GM12873 (cell line): ENCODE data around the gene ATMIN.

Source experiments
- TF ChIP-seq, protein P1 (sequence below): IDR thresholded peaks from 2 replicates; pipeline ENCODE4 v1.5.1; 2012; ENCODE audit warnings: low read depth, mild to moderate bottlenecking, moderate library complexity, low read length, control low read depth; ENCODE audit not compliant: insufficient read depth; ENCODE audit errors: missing control alignments

Gene ATMIN

DNA sequence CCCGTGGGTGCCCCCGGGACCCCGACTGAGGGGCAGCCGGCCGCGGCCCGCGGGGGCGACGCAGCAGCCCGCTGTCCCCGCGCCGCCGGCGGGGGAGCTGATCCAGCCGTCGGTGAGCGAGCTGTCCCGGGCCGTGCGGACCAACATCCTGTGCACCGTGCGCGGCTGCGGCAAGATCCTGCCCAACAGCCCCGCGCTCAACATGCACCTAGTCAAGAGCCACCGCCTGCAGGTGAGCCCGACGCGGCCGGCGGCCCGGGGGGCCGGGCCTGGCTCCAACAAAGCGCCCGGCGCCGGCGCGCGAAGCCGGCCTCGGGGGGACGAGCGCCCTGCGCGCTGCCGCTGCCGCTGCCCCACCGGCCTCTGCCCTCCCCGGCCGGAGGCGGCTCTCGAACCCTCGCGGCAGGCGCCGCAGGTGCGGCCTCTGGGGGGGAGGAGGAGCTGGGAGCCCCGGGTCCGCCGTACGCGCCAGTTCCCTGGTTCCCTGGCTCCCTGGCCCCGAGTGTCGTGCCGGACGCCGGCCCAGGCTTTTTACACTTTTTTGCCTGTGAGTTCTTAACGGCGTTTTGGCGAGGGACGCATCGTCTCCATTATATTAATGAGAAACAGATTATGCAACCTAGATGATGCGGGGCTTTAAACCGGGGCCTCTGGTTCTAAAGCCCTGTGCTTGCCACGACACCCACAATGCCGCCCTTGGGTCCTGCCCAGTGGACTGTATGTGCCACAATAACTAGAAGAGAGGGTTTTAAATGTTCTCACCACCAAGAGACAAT lies 521 bp downstream of the ATMIN start:
- TF ChIP-seq, protein P1, sequence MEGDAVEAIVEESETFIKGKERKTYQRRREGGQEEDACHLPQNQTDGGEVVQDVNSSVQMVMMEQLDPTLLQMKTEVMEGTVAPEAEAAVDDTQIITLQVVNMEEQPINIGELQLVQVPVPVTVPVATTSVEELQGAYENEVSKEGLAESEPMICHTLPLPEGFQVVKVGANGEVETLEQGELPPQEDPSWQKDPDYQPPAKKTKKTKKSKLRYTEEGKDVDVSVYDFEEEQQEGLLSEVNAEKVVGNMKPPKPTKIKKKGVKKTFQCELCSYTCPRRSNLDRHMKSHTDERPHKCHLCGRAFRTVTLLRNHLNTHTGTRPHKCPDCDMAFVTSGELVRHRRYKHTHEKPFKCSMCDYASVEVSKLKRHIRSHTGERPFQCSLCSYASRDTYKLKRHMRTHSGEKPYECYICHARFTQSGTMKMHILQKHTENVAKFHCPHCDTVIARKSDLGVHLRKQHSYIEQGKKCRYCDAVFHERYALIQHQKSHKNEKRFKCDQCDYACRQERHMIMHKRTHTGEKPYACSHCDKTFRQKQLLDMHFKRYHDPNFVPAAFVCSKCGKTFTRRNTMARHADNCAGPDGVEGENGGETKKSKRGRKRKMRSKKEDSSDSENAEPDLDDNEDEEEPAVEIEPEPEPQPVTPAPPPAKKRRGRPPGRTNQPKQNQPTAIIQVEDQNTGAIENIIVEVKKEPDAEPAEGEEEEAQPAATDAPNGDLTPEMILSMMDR, result peak; percentile 15

DNA sequence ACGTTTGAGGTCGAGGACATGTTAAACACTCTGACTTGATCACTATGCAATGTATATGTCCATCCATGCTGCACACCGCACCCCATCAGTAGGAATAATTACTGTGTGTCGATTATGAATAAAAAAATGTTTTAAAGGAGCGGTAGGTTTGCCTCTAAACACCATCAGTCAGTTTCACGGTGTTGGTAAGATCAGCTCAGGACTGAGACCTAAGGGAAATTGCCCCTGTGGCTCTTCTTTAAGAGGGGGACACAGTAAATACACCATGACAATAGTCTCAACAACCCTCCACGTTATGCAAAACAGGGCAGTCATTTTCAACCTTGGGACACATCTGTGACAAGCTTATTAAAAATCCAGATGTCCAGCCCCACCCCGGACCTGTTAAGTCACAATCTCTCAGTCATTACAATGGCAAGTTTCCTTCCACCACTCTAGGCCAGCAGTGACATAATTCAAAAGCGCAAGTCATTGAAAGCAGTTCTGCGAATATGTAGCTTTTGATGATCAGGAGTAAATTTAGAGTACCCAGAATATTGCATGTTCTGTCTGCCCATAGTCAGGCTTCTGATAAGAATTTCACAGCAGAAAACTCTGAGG lies 1.2 kb downstream of the ATMIN start:
- TF ChIP-seq, protein P1, result no peak

DNA sequence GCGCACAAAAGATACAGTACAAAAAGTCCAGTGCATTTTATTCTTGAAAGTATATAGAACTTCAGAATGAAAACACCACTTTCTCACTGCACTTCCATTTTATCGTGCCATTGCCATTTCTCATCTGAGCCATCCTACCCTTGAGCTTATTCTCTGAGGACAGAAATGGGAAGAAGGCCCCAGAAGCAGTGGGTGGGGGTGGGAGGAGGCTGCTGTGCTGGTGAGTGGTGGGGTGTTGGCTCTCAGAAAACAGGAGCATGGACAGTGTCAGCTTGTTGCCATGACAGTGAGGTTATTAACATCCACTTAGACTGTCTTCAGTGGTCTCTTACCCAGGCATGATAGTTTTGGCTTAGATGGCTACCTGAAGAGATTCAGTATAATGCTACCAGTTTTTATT lies 4.5 kb downstream of the ATMIN start:
- TF ChIP-seq, protein P1, result no peak

DNA sequence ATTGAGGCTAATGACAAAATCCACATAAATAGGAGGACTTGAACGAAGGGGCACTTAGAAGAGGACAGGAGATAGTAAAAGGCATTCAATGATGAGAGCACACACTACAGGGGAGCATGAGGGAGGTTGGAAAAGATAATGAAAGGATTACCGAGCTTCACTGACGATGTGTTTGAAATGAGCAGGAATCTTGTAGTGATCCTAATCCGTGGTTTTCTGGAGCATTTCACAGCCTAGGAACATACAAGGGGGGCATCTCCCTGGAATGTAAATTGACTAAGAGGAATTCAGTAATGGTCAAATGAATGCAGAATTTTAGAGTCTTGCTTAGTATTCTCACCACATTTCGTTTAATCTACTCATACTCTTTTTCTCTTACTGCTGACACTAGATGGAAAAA lies 5.2 kb downstream of the ATMIN start:
- TF ChIP-seq, protein P1, result no peak

DNA sequence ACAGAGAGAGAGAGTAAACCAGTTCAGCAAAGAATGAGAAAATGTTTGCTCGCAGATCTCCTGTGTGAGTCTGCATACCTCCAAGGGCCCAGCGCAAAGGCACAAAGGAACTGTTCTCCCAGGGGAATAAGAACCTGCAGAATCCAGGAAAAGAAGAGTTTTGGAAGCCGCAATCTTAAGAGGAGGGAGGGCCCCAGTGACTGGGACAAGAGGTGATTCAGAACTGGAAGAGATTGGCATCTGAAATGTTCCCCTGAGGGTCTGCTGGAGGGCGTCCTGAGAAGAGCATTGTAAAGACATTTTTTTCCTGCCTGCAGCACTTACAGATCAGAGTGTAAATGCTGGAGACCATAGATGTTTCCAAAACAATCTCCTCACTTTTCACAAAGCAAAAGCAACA lies 6.1 kb downstream of the ATMIN start:
- TF ChIP-seq, protein P1, result no peak

DNA sequence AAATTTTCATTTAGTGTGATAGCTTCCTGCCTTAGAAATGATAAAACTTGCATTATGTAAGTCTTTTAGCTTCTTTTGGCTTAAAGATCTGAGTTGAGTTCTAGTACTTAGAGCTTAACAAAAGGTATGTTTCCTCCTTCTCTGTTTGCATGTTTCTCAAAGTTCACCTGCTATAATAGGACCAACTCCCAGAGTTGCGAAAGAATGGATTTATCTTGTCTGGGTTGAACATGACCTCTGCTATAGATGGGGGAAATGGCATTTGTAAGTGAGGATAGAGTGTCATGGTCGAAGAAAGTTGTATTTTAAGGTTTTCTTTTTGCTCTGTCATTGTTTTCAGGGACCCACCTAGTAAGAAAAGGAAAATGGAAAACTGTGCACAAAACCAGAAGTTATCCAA lies 7.2 kb downstream of the ATMIN start:
- TF ChIP-seq, protein P1, result no peak

DNA sequence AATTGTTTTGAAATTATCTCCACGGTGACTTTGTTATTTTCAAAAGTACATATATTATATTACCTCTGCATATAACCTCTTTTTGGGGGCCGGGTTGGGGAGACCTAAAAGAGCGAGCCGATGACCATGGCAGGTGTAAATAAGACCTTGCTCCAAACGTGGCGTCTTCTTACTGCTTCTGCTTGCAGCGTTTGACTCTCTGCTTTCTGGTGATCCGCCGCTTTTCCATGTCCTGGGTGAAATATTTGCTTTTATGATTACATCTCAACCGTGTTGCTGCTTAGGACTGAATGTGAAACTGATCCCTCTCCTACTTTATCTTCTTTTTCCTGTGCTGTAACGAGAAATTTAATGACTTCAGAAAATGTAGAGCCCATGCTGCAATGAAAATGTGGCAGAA lies 18.1 kb downstream of the ATMIN start:
- TF ChIP-seq, protein P1, result no peak
